HG02798 (cell line): ENCODE data around the gene PSMD5.

ENCODE experiments used
- ATAC-seq: cut with Tn5 transposase; IDR thresholded peaks from one replicate; pipeline ENCODE4 v1.9.1; 2021; ENCODE audit warnings: mild to moderate bottlenecking; ENCODE audit not compliant: unreplicated experiment, poor library complexity

PSMD5 gene

DNA sequence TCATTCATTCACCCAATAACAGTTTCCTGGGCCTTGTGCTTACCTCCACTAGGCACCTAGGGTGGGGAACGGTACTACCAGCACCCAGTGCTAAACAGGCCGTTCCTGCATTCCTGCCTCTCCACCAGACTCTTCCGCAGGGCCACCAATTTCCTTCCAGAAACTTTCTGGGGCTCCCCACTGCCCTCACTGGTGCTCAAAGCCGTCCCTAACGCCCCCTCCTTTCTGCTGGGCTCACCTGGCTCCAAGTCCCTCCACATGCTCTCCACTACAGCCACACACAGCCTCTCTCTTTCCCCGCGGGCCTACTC lies 32.9 kb upstream of the PSMD5 start:
- ATAC-seq = no peak

DNA sequence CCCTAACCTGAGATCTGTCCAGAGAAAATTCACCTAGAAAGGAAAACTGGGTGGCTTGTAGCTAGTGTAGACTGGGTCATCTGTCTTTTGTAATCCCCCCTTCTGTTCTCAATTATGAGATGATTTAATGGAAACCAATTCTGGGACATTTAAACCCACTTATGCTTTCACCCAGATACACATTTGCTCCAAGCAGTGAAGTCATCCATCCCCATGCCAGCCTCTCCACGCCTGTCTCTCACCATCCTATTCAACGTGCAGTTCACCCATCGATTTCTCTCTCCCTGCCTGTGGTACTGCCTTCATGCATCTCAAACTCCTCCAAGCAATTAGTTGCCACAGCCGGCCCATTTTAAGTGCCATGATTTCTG lies 32.5 kb upstream of the PSMD5 start:
- ATAC-seq = no peak

DNA sequence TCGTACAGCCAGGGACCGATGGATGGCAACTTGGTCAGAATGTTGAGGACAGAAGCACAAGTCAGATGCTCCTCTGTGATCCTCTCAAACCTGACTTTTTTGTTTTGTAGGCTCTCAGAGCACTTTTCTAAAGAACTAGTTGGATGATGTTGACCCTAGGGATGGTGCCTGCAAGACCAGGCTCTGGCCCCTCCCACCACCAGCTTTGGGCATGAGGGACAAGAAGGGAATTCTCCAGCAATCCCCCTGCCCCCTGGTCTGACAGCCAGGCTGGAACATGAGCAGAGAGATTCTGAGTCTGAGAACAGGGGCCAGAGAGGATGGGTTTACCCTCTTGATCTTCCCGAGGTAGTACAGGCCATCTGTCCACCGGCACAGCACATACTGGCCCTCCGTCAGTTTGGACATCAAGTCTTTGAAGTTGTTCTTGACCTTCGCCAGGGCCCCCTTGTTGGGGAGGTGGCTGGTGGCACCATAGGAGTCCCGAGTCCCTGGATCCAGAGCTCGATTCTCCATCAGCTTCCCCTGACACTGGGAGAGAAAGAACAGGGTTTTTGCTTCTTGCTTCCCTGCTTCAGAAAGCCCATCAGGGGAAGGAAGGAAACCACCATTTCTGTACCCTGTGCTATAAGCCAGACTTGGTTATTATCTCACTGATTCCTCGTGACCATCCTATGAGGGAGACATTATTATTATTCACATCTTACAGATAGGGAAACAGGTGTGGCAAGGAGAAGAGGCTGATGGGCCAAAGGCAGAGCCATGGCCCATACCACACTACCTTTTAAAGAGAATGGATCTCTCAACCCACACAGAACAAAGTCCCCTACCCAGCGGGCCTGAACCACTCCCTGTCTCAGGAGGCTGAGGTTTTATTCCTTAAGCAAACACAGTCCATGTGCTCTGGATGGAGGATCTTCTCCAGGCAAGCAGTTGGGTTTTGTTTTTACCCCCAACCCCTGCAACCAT lies 31.8 kb upstream of the PSMD5 start:
- no peak for ATAC-seq

DNA sequence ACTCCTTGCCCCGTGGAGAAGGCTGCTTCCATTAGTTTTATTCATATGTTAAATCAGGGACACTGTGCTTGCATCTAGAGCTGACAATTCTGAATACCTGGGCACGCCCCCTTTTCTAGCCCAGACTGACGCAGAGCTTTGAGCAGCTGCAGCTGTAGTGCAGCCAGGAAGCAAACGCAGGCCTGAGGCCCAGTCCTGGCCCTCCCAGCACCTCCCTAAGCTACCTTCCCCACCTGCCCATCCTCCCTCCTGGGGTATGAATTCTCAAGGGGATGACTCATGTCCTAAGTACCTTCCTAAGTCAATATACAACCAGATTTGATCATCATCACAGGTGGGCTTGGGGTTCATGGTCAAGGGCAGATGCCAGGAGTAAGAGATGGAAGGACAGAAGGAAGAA lies 30.8 kb upstream of the PSMD5 start:
- no peak for ATAC-seq

DNA sequence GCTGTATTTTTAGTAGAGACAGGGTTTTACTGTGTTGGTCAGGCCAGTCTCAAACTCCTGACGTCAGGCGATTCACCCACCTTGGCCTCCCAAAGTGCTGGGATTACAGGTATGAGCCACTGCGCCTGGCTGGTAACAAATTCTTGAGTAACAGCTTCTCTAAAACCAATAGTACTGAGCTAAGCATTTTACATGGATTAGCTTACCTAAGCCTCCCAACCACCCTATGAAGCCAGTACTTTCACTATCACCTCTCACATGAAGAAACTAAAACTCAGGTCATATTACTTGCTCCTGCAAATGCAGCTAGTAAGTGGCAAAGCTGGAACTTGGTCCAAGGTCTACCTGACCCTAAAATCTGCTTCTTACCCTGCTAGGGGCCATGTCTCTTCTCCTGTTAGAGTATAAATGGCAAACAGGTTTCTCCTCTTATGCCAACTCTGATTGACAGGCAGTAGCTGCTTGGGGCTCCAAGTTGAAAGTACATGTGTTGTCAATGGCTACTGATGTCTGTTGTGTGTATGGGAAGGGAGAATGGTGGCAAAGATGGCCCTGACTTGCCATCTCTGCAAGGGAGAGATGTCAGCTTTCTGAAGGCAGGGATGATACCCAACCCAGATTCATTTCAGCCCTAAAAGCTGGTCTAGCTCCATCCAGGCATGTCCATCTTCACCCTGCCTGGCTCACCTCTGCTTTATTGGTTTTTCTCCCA lies 30.2 kb upstream of the PSMD5 start:
- no peak for ATAC-seq

DNA sequence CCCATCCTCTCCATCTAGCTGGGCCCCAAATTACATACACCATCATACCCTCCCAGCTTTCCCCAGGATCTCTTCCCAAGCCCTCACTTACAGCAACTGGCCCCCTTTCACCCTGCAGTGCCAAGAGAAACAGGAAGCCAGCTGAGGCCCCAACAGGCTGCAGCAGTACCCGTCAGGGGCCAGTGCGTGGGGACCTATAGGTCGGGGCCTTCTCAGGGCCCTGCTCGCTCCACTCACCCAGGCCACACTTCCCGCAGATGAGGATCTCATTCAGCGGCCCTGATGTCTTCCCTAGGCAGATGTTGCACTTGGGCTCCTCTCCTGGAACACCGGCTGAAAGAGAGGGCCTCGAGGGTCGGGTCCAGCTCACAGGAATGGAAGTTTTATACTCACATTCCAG lies 27.5 kb upstream of the PSMD5 start:
- ATAC-seq = no peak

DNA sequence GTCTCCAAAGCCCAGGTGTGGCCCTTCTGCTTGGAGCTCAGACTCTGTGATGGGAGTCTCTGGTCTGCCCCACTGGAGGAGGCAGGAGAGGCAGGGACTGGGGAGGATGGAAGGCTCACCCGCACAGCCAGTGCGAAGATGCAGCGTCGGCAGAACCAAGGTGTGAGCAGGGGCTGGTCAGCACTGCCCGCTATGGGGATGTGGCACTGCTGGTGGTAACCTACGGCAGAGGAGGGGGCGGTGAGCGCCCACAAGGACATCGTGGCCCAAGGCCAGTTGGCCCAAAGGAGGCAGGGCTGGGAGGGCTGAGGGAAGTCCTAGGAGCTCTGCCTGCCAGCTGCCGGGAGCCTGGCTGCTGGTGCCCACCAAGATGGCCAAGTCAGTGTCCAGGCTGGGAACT lies 27.0 kb upstream of the PSMD5 start:
- ATAC-seq = no peak

DNA sequence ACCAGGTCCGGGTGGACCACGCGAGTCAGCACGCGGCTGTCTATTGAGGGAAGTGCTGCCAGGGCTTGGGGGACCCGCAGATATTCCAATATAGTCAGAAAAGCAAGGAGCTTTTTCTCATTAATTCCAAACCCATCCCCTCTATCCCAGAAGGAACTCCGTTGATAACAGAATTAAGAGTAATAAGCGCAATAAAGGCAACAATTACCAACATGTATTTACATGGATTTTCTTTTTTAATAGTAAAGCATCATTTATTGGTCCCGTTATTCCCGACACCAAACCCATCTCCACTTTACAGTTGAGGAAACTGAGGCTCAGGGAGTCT lies 26.6 kb upstream of the PSMD5 start:
- ATAC-seq = no peak

DNA sequence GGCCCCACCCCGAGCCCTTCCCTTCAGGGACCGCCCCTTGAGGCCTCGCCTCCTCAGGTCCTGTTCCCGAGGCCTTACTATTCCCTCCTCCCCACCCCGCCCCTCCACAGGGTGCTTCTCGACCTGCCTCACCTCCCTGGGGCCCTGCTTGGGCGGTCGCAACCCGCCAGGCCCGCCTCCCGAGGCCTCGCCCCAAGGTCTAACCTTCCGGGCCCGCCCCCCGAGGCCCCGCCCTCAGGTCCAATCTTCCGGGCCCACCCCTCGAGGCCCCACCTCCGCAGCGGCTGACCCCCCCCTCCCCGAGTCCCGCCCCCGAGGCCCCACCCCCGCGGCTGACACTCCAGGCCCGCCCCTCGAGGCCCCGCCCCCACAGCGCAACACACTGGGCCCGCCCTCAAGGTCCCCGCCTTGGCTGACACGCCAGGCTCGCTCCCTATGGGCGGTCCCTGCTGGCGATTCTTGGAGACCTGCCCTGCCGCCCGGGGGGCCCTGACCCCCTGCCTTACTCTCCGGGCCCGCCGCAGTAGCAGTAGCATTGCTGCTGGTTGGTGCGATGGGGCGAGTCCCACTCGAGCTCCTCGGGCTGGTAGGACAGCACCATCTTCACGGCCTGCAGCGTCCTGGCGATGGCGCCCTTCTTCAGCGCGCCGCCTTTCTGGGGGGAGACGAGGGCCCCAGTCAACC lies 26.1 kb upstream of the PSMD5 start:
- ATAC-seq = peak; percentile 93

DNA sequence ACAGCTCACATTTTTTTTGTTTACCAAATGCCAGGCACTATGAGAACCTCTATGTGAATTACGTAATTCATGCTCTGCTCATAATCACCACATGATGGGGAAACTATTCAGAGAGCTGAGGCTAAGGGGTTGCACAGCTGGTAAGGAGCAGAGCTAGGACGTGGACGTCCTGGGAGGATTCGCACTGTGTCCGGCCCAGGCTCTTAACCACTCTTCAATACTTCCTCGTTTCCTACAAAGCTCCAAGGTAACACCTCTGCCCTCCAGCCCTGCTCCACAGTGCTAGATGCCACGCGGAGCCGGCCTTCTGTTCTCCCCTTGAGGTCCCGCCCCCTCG lies 25.6 kb upstream of the PSMD5 start:
- ATAC-seq = no peak

DNA sequence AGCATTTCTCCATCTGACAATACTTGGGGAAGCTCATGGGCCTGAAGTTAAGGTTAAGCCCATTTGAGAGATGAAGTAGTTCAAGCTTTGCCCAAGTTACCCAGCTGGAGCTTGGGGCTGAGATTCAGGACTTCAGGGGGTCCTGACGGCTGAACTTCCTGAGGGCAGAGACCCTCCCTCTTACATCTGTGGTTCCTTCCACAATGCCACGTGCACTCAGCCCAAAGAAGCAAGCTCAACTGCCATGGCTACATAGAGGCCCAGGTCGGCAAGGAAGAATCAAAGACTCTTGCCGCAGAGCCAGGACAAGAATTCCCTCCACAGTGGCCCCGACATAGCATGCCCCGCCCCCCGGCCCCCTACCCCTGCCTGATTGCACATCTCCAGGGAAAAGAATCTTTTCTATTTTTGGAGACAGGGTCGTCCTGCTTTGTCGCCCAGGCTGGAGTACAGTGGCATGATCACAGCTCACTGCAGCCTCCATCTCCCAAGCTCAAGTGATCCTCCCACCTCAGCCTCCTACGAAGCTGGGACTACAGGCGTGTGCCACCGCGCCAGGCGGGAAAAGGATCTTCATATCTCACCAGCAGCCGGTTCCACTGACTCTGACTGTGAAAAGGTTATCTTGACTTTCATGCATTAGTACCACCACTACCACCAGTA lies 25.1 kb upstream of the PSMD5 start:
- ATAC-seq = no peak

DNA sequence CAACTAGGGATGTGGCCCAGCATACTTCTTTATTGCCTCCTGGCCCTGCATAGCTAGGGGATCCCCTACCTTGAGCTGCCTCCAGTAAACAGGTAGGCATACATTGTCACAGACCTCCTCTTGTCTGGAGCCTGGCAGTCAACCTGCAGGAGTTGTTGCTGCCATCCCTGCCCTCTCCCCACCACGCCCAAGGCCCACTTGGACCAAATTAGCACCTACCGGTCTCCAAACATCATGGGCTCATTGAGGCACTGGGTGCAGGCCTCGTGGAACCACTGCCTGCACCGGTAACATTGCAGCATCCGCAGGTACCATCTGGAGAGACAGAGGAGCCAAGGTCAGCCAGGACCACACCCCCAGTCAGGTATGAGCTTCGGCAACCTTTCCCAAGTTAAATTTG lies 23.9 kb upstream of the PSMD5 start:
- ATAC-seq = no peak

DNA sequence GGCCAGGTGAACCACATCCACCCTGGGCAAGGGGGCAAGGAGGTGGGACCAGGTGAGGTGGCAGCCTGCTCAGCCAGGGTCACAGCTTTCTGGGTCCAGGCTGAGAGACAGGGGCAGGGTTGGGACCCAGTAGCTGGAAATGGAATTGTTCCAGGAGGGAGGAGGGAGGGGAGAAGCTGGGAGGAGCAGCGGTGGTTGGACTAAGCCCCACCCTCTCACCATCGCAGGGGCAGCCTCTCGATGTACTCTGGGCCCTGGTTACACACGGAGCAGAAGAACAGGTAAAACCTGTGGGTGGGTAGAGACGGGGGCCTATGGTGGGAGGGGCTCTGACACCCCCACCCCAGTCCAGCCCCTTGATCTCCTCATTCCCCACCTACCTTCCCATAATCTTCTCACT lies 23.1 kb upstream of the PSMD5 start:
- no peak for ATAC-seq

DNA sequence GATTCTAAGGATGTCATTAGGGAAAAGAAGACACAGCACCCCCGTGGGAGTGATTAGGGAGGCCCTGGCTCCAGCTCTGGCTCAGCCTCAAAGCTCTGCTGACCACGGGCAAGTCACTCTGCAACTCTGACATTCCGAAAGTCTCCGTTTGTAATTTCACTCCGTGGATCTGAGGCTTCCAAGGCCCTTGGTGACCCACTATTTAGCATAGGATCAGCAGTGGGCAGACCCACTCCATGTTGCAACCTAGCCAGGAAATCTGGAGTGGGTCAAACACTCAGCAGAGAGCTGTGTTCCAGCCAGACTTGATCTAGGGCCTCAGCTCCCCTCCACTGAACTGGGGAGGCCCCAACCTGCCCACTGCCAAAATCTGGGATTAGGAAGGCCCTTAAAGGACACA lies 22.5 kb upstream of the PSMD5 start:
- no peak for ATAC-seq

DNA sequence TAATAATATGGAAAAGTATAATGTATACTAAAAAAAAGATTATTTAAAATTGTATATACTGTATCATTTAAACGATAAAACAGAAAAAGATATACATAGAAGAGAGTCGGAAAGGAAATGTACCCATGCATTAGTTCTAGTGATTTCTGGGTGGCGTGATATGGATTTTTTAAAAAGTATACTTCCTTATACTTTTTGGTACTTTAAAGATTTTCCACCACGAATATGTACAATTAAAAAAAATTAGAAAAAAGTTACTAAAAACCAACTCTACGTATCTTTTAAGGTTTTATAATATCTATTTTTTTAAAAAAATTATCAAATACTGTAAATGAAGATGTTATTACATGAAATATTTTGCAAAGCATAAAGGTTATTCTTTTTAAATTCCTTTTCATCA lies 22.0 kb upstream of the PSMD5 start:
- ATAC-seq = no peak

DNA sequence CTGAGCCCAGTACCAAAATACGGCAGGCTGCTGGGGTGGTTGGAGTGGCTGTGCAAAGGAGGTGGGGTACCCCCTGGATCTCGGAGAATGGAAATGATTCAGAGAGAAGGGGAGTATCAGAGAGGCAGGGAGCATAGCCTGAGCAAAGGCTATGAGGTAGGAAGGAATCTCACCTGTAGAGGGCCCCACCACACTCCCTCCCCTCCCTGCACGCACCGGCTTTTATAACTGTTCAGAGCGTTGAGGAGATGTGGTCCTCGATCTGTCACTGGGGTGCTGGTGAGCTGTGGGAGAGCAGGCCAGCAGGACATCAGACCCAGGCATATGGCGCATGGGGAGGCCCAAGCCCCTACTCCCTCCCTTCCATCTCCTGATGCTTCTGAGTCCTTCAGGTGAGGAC lies 21.1 kb upstream of the PSMD5 start:
- ATAC-seq = no peak

DNA sequence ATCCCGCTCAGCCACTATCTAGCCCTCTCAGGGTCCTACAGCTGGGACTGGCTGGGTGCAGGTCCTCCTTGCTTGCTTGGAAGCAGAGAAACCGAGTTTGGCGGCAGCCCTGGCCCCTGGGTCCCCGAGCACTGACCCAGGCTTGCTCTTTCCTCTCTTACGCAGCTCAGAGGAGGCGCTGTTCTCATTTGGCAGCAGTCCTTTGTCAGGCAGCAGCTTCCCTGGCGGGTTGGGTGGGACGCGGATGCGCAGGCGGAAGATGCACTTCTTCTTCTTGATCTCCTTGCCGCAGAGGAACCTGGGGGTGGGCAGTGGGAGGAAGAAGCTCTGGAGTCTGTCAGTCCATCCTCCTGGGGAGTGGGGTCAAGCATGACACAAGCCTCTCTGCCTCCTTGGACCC lies 19.7 kb upstream of the PSMD5 start:
- ATAC-seq = no peak

DNA sequence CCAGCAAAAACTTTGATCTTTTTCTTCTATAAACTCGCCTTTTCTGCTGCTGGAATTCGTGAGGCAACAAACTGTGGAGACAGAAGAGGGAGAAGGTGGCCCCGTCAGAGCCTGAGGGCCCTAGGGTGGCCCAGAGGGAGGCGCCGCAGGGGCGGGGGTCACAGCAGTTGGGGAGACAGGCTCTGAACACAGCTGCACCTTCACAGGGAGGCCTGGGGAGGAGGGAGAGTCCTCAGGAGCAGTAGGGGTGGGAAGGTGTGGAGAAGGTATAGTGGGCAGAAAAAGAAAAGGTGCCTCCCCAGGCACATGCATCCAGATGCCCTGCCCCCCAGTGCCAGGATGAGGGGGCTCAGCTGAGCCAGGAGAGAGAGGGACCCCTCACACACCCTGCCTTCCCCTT lies 19.2 kb upstream of the PSMD5 start:
- ATAC-seq = no peak

DNA sequence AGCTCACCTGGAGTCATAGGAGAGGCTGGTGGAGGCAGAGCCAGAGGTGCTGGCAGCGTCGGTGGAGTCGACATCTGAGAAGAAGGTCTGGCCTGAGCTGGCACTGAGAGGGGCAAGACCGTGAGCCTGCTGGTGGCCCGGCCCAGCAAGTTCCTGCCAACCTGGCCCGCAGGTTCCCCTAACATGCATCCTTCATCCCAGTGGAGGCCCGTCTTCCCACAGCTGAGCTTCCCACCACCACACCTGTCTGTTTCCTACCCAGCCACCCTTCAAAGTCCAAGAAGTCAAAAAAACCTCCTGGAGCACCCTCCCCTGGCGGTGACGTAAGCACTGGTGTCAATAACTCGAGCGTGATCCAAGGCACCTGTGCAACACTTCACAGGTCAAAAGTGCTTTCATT lies 17.4 kb upstream of the PSMD5 start:
- no peak for ATAC-seq

DNA sequence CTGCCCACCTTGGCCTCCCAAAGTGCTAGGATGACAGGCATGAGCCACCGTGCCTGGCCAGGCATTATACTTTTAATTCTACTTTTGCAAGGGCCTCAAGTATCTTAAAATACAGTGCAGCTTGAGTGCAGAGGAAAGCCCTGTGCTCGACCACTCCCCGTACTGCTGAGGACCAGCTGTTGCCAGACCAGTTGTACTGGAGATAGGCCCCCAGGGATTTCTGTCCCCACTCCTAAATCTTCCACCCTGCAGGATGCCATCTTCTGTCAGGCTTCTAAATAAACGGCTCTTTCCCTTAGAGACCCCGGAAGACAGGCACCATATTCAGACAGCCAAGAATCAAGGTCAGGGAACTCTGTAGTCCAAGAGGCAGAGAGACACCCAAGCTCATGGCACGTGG lies 16.6 kb upstream of the PSMD5 start:
- no peak for ATAC-seq

DNA sequence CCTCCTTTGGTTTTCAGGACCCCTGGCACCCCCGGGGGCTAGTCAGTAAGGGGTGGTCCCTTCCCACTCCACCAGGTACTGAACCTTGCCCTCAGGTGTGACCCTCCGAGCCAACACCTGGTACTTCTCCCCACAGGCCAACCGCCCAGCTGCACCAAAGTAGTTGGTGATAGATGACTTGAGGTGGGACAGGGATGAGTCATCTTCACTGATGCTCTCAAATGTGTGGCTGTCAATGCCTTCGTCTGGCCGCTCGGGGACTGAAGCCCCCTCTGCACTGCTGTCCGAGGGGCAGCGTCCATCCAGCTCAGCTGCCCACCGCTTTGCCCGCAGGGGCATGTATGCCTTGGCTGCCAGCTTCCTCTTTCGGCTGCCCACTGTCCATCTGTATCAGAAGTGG lies 15.2 kb upstream of the PSMD5 start:
- ATAC-seq = no peak
